GM21360 (cell line): ENCODE results near the gene IL18.
"Not testable (repeated sequence)": the region's sequence is repeated elsewhere in the genome, so short reads cannot be mapped to it uniquely, and the experiment has no call there.

Experiments used
- ATAC-seq: cut with Tn5 transposase; IDR thresholded peaks from one replicate; pipeline ENCODE4 v1.9.1; 2021; ENCODE audit warnings: mild to moderate bottlenecking, moderate library complexity; ENCODE audit not compliant: unreplicated experiment

The IL18 gene

GRCh38 chr11:112172362-112172994 lies 8.6 kb upstream of the IL18 start:
- ATAC-seq, result peak; percentile 75

- ATAC-seq, result no peak
These were observed 3.3 kb upstream of the IL18 start, which contains the start of gene TEX12 for GRCh38 chr11:112167145-112167544. TSS of gene TEX12 (plus strand) at chr11:112167372. CDS start at chr11:112169269, 1,897 bp downstream.

- ATAC-seq, result no peak
These were observed 2.7 kb upstream of the IL18 start for GRCh38 chr11:112166562-112166961.

- ATAC-seq, result no peak
These were observed 1.2 kb upstream of the IL18 start for GRCh38 chr11:112165049-112165448.

GRCh38 chr11:112162761-112163546 lies 940 bp downstream of the IL18 start:
- ATAC-seq, result no peak

- not testable (repeated sequence) for ATAC-seq
These were observed 1.7 kb downstream of the IL18 start for GRCh38 chr11:112162200-112162599.

- ATAC-seq, result no peak
These were observed 2.9 kb downstream of the IL18 start for GRCh38 chr11:112161012-112161411.

- no peak for ATAC-seq
These were observed 3.6 kb downstream of the IL18 start for GRCh38 chr11:112160091-112160848.

GRCh38 chr11:112159098-112160065 lies 4.5 kb downstream of the IL18 start:
- no peak for ATAC-seq

- ATAC-seq, result no peak
These were observed 6.7 kb downstream of the IL18 start for GRCh38 chr11:112156956-112157766.

GRCh38 chr11:112156153-112156955 lies 7.5 kb downstream of the IL18 start:
- ATAC-seq, result no peak

GRCh38 chr11:112150517-112150916 lies 13.4 kb downstream of the IL18 start:
- ATAC-seq, result no peak

GRCh38 chr11:112143597-112143996 lies 20.3 kb downstream of the IL18 start:
- ATAC-seq, result no peak

- no peak for ATAC-seq
These were observed 29.4 kb downstream of the IL18 start for GRCh38 chr11:112134473-112134872.

GRCh38 chr11:112132737-112133136 lies 31.2 kb downstream of the IL18 start:
- no peak for ATAC-seq

- ATAC-seq, result no peak
These were observed 34.2 kb downstream of the IL18 start for GRCh38 chr11:112129656-112130055.

GRCh38 chr11:112128483-112129121 lies 35.3 kb downstream of the IL18 start:
- no peak for ATAC-seq

GRCh38 chr11:112127056-112127455 lies 36.8 kb downstream of the IL18 start:
- ATAC-seq, result no peak
